NCI-H748 treated with DMSO at 0.1 percent for 48 hours (cell line): ENCODE data around the gene PGS1.
A peak's percentile ranks its signal among the peaks of the same experiment; 100 is the strongest.

Experiments
- DNase-seq: peaks from one replicate; lab custom pipeline; 2025; lab: John Stamatoyannopoulos, UW

Gene PGS1

DNA sequence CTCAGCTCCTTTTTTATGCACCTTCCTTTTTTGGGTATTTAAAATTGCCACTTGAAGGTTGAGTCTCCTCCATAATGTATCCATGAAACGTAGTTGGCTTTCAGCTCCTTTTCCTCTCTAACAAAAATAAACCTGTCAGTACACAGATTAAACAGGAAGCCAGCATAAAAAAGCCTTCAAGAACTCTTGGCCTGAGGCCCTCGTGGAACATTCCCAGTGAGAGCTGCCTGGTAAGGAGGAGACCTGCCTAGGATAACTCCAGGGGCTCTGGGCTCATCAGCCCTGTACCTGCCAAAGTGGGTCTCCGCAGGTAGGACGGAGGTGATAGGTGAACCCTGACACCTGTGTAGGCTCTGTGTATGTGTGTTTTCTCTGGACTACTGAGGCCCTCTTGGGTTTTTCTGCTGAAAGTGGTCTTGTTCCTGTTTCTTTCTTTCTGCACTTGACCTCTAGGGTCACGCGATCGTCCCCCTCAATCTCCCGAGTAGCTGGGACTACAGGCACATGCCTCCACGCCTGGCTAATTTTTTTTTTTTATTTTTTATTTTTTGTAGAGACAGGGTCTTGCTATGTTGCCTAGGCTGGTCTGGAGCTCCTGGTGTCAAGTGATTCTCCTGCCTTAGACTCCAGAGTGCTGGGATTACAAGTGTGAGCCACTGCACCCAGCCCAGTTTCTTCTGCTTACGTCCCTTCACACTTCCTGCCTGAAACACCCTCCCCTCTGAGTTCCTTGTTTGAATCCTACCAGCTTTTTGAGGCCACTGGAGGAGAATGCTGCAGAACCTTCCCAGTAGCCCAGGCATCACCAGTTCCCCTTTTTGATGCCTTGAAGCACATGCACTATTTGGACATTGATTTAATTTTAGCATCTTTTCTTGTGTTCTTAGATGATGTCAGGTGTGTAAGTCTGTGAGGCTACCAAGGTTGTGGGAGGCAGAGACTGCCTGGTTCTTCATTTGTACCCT, 9.8 kb downstream of the PGS1 start:
- DNase-seq: no peak

DNA sequence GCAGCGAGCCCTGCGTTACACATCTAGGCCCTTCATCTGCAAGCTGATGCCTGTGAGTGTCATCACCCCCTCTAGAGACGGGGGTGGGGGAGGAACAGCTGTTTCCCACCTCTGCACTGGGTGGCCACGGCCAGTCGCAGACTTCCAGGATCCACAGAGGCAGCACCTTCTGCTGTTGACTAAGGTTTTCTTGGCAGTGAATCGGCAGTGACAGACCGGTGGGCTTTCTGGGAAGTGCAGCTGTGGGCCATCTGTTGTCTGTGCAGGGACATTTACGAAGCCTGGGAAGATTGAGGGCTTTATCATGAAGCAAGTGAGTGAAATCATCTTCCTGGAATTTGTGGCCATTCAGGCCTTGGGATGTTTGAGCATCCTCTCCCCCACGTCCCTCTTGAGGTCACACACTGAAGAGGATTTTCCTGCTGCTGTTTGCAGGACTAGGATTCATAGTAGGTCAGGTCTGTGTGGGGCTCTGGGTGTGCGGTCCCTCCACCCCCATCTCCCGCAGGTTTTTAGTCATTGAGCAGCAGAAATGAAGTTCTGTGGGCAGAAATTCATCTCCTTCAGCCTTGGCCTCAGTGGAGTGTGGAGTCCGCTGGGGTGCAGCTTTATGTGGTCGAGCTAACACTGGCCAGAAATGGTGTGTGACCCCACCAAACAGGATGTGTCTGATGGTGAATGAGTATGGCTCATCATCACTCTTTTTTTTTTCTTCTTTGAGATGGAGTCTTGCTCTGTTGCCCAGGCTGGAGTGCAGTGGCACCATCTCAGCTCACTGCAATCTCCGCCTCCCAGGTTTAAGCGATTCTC, 12.0 kb downstream of the PGS1 start:
- DNase-seq: no peak

DNA sequence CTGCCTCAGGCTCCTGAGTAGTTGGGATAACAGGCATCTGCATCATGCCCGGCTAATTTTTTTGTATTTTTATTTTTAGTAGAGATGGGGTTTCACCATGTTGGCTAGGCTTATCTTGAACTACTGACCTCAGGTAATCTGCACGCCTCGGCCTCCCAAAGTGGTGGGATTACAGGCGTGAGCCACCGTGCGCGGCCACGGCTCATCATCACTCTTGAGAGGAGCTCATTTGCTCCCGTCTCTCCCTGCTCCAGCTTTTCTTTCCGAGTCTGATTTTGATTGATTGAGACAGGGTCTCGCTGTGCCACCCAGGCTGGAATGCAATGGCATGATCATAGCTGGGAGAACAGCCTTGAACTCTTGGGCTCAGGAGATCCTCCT, 12.6 kb downstream of the PGS1 start:
- DNase-seq: no peak

DNA sequence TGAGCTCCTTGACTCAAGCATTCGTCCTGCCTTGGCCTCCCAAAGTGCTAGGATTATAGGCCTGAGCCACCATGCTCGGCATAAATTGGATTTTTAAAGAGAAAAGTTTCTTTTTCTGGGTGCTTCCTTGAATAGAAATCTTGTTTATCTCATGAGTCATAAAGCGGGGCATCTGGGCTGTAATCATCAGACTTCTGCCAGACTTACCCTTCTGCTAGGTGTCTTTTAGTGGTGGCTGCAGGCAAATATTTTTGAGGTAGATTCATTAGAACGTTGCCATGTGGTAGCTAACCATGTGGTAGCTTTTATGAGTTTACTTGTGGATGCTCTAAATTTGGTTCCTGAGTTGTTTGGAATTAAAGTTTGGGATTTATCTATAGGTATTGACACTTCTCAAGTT, 13.4 kb downstream of the PGS1 start:
- DNase-seq: no peak

DNA sequence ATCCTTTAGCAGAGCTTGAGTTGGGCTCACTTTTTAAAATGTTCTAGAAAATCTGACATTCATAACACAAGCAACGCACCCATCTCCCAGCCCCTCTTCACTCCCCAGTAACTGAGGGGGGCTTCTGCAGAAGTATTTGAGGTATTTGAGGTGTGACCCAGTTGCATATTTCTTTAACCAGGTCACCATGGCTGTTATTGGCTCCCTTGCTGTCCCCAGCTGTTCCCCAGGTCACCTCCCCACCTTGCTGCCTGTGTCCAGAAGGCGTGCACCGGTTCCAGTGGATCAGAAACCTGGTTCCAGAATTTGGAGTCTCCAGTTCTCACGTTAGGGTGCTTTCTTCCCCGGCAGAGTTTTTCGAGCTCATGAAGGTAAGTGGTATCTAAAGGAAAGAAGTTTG, 13.8 kb downstream of the PGS1 start:
- no peak for DNase-seq

DNA sequence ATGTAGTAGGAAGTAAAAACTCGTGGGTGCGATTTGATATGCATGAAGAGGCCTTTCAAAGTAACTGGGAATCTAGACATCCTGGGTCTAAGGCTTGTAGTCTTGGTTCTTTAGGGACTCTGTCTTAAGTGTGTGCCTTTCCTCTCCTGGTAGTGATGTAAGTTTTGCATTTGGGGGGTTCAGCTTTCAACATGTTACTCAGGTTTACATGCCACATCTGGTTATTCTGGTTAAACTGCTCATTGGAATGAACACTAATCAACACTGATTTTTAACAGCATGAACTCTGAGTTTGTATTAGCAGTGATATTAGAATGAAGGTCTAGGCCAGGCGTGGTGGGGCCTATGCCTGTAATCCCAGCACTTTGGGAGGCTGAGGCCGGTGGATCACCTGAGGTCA, 15.1 kb downstream of the PGS1 start:
- no peak for DNase-seq

DNA sequence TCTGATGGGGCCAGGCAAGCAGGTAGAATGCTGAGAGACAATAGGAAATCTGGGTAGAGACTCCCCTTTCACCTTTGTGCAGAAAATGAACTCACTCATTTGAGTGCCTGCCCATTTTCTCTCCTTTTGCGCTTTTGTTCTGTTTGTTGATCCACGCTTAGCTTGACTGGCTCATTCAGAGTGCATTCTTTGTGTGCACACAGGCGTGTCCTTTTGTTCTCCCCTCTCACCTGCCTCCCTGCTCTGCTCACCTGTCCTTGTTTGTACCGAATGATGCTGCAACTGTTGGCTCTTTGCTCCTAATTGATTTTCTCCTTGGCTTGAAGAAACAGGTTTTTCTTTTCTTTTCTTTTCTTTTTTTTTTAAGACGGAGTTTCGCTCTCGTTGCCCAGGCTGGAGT, 15.8 kb downstream of the PGS1 start:
- peak; percentile 95 for DNase-seq

DNA sequence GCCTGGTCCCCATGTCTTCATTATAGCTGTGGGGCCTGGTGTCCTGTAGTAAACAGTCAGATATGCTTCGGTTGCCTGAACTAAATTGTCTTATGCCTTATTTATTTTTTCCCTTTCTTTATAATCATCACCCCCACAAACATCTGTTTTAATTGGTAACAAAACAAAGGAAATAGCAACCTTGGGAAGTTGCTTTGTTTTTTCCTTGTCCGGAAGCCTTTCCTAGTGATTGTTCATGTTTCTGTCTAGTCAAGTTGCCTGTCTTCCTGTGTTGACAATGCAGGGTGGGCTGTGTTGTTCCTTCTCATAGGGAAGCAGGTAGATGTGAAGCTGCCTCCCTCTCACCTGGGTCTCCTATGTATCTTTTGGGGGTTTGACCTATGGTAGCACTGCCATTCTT, 16.7 kb downstream of the PGS1 start:
- peak; percentile 5 for DNase-seq

DNA sequence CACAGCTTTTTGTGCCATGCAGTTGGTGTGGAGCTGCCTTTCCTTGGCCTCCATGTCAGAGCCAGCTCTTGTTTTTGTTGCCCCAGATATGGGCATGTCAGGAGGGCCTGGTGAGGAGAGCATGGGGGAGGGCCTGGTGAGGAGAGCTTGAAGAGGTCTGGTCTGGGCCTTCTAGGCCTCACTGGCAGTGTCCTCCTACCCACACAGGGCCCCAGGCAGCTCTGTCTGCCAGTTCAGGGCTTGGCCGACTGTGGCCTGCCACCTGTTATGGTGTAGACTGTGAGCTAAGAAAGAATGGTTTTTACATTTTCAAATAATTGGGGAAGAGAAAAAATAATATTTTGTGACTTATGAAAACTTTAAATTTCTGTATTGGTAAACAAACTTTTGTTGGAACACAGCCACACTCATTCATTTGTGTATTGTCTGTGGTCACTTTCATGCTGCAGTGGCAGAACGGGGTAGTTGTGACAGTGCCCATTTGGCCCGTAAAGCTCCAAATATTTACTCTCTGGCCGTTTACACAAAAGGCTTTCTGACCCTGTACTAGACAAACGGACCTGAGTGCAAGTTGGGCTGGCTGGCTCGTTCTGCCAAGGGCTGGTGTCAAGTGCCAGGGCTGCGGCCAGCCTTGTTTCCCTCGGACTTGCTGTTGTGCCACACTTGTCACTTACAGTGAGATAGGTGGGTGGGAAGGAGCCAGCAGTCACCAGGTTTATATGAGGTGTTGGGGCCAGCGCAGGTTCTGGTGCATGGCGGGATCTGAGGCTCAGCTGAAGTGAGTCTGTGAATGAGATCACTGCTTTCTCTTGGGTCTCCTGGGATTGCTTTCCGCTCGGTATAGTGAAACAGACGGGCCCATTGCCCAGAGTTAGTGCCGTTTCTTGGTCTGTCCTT, 18.2 kb downstream of the PGS1 start:
- DNase-seq: no peak

DNA sequence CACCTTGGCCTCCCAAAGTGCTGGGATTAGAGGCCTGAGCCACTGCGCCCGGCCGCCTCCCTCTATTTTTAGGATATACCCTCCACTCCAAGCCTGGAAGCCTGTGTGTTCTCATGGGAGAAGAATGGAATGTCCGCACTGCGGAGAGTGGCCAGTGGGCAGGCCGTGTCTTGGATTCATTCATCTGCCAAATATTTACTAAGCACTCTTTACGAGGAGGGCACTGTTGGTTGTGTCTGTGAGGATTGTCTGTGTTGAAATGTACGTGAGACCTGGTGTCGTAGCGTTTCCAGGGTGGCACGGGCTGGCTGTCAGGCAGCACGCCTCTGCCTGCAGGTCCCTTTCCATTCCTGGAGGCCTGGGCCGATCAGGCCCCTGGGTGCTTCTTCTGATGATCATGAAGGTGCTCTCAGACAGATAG, 19.2 kb downstream of the PGS1 start:
- DNase-seq: no peak

DNA sequence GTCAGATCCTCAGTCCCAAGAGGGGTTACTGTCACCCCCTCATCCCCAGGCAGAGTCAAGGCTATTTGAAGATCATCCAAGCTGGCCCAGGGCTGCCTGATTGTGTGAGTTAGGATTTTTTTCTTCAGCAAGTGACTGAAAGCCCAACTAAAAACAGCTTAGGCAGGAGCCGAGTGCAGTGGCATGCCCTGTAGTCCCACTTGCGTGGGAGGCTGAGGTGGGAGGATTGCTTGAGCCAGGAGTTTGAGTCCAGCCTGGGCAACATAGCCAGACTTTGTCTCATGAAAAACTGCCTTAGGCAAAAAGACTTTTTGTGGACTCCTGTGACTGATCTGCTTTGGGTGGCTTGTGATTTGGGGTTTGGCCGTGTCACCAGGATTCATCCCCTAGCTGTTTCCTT, 19.9 kb downstream of the PGS1 start:
- DNase-seq: no peak

DNA sequence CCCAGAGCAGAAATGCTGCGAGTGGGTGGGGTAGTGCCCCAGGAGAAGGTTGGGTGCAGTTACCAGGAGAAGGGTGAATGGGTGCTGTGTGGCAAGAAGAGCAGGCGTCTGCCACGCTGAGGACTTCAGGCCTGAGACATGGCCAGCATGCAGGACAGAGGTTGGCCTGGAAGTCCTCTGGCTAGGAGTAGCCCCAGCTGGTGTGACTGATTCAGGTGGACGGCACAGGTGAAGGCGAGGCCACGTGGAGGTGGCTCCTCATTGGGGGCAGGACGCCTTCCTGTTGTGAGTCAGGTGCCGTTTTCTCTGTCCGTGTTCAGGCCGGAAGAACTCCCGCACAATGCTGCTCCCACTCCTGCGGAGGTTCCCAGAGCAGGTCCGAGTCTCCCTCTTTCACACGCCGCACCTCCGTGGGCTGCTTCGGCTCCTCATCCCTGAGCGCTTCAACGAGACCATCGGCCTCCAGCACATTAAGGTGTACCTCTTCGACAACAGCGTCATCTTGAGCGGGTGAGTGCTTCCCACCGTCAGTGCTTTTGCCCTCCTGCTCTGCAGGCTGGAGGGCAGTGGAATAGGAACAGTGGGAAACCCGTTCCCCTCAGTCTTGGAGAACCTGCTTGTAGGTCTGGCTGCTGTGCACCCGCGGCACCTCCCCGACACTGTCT, 20.7 kb downstream of the PGS1 start:
- no peak for DNase-seq

DNA sequence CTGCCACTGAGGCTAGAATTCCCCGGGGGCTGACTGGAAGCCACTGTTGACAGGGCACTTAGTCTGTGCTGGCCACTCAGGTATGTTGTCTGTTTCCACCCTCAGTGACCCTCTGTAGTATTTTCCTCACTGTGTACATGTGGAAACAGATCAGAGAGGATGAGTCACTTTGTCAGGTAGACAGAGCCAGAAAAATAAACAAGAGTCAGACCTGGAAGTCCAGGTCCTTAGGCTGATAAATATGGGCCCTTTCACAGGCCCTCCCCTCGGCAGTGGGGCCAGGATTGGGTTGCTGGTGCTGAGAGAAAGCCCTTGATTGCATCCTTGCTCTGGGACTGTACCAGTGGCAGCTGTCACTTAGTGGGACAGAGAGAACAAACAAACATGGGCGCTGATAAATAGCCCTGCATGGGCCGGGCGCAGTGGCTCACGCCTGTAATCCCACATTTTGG, 21.3 kb downstream of the PGS1 start:
- no peak for DNase-seq

DNA sequence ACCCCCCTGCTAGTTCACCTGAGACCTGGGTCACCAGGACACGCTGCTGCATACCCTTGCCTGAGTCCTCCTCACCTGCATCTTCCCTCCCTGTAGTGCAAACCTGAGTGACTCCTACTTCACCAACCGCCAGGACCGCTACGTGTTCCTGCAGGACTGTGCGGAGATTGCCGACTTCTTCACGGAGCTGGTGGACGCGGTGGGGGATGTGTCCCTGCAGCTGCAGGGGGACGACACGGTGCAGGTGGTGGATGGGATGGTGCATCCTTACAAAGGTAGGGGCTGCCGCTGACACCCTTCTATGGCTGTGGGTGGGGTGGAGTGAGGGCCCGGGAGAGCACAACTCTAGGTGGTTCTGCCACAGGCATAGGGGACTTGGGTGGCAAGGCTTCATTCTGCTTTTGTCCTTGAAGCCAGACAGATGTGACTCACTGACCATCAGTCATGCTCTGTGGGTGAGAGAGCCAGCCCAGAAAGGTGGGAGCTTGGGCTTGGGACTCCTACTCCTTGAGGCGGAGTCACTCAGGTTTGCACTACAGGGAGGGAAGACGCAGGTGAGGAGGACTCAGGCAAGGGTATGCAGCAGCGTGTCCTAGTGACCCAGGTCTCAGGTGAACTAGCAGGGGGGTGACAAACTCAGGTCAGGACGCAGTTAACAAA, 22.3 kb downstream of the PGS1 start:
- DNase-seq: no peak

DNA sequence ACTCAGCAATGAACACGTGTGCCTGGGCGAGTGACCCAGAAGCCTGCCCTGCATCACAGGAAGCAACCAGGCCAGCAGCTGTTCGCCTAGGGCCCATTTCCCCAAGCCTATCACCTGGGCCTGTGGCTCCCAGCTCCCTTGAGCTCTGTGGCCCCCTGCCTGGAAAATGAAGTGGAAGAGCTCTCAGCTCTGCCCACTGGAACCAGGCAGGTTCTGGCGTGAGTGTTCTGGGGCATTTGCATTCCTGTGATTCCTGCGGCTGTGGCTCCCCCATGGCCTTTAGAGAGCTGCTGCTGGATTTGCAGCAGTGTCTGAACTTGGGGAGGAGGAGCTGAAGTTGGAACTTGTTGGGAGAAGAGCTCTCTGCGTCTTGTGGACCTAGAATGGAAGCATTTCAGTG, 22.8 kb downstream of the PGS1 start:
- DNase-seq: no peak

DNA sequence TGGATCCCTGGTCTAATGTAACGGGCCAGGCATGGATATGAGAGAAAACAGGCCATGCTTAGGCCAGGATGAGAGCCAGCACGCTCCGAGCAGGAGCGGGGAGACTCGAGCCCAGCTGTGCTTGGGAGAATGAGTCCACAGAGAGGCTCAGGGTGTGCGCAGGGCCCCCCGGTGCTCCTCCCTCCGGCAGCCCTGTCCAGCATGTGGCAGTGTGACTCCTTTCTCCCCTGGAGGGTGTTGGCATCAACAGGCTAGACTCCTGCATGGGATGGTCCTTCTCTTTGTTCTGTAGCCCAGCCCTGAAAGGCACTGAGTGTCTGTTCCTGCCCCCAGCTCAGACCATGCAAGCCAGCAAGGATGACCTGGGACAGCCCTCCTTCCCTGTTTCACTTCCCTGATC, 23.4 kb downstream of the PGS1 start:
- DNase-seq: no peak

DNA sequence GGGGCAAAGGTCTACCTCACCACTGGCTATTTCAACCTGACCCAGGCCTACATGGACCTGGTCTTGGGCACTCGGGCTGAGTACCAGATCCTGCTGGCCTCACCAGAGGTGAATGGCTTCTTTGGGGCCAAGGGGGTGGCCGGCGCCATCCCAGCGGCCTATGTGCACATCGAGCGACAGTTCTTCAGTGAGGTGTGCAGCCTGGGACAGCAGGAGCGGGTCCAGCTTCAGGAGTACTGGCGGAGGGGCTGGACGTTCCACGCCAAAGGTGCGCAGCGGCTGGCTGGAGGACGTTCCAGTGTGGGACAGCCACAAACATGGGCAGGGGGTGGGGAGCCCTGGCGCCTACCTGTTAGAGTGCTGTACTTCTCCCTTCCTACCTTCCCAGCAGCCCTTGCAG, 25.4 kb downstream of the PGS1 start:
- no peak for DNase-seq

DNA sequence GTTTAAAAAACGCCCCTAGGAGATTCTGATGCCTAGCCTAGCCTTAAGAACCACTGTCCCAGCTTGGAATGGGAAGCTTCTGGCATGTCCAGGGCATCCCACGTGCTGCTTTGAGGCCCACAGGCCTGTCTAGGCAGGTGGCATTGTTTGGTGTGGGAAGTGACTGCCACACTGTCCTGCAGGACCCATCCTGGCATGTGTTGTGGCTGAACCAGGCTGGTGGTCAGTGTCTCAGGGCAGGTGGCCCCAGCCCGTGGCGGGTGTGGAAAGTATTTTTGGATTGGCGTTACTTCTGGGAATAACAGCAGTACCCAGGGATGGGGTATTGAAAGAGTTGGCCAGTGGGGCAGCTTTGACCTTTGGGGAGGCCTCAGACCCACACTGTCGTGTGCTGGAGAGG, 27.9 kb downstream of the PGS1 start:
- DNase-seq: no peak

DNA sequence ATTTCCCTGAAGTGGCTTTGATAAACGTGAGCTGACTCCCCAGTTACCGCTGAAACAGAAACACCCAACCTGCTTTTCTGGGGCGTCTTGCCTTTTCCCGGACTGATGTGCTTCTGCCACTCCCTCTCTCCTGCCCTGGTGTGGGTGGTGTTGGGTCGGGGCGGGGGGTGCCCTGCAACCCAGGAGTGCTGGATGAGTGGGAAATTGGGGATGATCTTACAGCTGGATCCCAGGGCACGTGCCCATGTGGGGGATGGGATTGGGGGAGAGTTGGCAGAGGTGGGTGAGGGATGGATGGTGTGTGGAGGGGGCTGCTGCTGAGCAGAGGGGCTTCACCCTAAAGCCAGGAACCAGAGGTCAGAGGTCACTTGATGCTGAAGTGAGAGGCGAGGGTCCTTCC, 28.5 kb downstream of the PGS1 start:
- DNase-seq: no peak

DNA sequence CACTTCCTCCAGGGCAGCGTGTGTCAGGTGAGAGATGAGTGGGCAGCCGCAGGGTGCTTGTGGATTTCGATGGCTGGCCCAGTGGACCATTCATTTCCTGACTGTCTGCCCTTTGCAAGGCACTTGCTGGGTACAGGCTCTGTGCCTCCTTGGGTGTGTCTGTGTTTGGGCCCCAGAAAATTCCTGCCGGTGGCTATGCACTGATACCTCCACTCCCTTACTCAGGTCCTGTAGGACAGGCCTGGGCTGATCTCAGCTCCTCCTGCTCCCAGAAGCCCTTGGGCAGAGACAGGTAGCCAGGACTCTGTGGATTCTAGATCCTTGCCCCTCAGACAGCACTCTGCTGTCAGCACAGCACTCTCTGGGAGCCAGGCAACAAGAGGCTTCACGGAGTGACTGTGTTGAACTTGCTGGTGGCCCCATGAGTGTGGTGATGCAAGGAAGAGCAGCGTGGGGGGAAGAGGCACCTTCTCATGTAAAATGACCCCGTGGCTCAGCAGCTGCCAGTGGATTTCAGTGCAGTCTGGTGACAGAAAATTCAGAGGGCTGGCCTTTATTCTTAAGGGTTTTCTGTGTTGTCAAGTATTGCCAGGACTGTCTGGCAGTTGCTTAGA, 29.0 kb downstream of the PGS1 start:
- DNase-seq: no peak
